HG03139 (cell line): ENCODE data around the gene AKT1.
"Not testable (repeated sequence)": the region's sequence is repeated elsewhere in the genome, so short reads cannot be mapped to it uniquely, and the experiment has no call there.

Source experiments
- ATAC-seq: cut with Tn5 transposase; IDR thresholded peaks from one replicate; pipeline ENCODE4 v1.9.1; 2021; ENCODE audit not compliant: unreplicated experiment

The AKT1 gene

DNA sequence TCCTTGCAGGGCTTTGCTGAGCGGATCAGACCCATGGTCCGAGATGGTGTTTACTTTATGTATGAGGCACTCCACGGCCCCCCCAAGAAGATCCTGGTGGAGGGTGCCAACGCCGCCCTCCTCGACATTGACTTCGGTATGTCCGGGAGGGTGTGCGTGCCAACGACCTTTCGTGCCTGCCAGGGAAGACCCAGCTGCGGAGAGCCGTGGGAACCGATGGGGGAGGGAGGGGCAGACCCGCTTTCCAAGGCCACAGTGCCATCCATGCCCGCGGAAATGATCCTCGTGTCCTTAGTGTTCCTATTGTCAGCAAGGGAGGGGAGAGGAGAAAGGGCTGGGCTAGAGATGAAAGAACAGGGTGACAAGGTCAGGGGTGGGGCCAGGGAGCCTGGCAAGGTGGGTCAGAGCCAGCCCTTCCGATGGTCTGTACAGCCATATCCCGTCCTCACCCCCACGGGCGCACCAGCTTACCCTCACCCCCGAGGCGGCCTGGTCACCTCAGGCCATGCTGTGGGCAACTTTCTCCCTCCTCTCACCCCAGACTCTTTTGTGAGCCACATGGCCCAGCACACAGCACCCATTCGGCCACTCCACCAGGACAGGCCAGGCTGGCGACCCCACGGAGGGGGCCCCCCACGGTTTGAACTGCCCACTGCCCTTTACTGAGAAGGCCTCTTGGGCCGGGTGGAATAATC lies 54.3 kb downstream of the AKT1 start:
- ATAC-seq: no peak

GRCh38 chr14:104739546-104740516 lies 55.7 kb downstream of the AKT1 start:
- ATAC-seq: no peak

DNA sequence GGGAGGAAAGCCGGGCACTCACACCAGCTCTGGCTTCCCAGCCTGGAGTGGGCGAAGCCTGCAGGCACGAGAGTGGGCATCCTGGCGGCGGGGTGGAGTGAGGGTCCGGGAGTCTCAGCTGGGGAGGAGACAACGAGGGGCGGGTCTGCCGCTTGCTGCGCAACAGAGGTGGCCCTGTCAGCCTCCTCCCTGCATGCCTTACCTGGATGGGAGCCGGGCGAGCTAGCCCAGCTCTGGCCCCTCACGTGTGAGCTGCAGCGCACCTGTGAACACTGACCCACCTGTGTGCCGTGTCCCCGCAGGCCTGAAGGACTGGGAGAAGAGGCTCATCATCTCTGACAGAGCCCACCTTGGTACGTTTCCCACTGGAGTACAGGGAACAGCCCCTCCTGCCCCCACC lies 56.5 kb downstream of the AKT1 start:
- ATAC-seq: no peak

- no peak for ATAC-seq
Measured at GRCh38 chr14:104738375-104739019, 57.1 kb downstream of the AKT1 start.

DNA sequence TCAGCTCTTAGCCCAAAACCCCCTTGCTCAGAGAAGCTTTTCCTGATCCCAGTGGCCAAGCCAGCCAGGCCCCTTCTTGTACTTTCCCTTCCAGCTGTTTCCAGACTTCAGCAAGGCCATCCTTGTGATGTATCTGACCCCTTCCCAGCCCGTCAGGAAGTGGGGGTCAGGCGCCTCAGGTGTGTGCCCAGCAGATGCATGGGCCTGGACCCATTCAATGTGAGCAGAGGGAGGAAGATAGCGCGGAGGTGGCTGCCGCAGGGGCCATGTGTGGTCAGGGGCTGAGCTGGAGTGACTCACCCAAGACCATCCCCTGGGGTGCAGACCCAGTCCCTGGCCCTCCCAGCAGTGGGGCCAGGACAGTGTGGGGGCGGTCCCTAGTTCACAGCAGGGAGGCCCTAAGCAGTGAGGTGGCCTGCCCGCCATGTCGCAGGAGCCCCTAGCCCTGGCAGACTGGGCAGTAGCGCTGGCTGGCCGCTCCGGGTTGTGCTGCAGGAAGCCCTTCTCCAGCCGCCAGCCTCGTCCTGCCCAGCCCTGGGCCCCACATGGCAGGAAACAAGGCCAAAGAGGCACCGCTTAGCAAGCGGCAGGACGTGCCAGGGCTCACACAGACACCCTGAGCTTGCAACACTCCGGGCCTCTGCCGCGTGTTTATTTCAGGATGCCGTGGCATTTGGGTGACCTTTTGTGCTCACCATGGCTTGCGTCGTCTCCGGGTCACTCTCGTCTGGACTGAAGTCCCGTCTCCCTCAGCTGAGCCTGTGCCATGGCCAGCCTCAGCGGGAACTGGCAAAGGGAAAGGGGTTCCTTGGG lies 59.5 kb downstream of the AKT1 start:
- ATAC-seq: no peak

DNA sequence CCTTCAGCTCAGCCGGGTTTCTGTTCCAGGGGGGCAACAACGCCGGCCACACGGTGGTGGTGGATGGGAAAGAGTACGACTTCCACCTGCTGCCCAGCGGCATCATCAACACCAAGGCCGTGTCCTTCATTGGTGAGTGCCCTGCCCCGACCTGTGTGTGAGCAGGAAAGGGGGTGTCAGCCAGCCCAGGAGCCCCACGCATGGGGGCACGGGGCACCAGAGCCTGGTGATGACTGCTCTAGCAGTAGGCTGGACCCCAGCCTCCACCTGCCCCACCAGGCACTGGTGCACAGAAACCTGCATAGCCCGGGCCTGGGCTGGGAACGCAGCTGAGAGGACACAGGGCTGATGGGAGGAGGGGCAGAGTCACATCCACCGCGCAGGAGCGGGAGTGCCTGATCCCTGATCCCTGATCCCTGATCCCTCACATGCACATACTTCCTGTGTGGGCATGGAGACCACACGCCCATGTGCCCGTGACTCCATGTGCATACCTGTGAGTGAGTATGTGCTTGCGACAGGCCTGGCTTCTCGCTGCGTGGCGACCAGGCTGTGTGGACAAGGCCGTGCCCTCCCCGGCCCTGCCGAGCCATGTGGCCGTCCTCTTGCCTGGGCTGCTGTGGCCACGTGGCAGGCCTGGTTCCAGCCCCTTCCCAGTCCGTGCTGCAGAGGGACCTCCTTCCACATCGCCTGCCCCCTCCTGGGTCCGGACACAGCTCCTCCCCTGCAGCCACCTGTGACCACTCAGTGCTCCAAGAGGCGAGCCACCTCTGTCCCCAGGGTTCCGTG lies 60.4 kb downstream of the AKT1 start:
- no peak for ATAC-seq

- ATAC-seq: no peak
Measured at GRCh38 chr14:104734601-104734990, 61.0 kb downstream of the AKT1 start.

GRCh38 chr14:104734051-104734587 lies 61.4 kb downstream of the AKT1 start:
- no peak for ATAC-seq

DNA sequence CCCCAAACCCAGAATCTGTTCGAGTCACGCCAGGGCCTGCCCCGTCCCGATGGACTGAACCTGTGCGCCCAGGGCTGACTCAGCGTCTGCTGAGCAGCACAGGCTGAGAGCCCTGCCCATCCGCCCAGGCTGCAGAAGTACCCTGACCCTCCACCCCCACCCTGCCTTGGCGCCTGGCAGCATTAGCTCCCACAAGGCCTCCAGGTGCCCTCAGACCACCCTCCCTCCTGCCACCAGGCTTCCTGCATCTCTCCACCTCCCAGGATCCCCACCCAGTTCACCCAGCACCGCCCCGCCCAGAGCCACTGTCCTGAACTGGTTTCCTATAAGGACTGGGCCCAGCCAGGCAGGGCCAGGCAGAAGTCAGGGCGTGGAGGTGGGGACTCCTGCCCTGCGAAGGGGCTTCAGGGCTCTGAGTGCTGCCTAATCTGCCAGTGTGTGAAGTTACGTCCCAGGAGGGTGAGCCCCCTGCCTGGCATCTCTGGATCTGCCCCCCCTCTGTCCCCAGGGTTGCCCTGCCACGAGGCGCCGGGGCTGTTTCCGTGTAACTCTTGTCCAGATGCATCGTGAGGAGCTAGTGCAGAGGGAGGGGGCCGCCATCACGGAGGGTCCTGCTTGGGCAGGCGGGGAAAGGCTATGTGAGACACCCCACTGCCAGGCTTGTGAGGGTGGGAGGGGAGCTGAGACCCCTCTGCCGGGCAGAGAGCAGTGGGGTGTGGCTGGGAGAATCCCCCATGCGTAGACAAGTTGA lies 62.4 kb downstream of the AKT1 start:
- no peak for ATAC-seq

GRCh38 chr14:104732355-104732804 lies 63.2 kb downstream of the AKT1 start:
- ATAC-seq: no peak

GRCh38 chr14:104731320-104732294 lies 63.9 kb downstream of the AKT1 start:
- ATAC-seq: no peak

GRCh38 chr14:104730487-104730886 lies 65.1 kb downstream of the AKT1 start:
- ATAC-seq: no peak

GRCh38 chr14:104729835-104730181 lies 65.7 kb downstream of the AKT1 start:
- no peak for ATAC-seq

DNA sequence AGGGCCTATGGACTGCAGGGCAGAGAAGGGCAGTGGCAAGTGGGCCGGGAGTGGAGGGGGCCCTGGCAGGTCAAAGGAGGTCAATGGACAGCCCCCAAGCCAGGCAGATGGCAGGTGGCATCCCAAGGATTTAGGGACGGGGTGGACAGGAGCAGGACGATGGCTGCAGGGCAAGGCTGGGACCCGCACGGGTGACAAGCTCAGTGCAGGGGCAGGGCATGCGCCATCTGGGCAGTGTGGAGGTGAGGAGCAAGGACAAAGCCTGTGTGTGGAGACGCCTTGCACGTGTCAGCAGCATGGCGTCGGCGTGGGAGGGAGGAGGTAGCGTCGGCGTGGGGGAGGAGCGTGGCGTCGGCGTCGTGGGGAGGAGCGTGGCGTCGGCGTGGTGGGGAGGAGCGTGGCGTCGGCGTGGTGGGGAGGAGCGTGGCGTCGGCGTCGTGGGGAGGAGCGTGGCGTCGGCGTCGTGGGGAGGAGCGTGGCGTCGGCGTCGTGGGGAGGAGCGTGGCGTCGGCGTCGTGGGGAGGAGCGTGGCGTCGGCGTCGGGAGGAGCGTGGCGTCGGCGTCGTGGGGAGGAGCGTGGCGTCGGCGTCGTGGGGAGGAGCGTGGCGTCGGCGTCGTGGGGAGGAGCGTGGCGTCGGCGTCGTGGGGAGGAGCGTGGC lies 66.2 kb downstream of the AKT1 start:
- not testable (repeated sequence) for ATAC-seq

- ATAC-seq: no peak
Measured at GRCh38 chr14:104728631-104729030, 66.9 kb downstream of the AKT1 start.

GRCh38 chr14:104726600-104727451 lies 68.7 kb downstream of the AKT1 start:
- ATAC-seq: no peak
